ENCODE data around the gene DENR.

DENR gene

GRCh38 chr12:122724641-122725243 is 27.9 kb upstream of the DENR start:
- FAIRE-seq (peak; percentile 40), DNase-seq (ENCODE audit: insufficient read length, low spot score) (no peak)
- TF ChIP-seq PAX5 (IDR thresholded peaks at IDR 0.05; ENCODE audit: insufficient read depth, low read length, severe bottlenecking), result peak; percentile 89
- no peak for TF ChIP-seq POLR2AphosphoS5 (IDR thresholded peaks at IDR 0.05; ENCODE audit: low read depth, low read length)

GRCh38 chr12:122725452-122726079 is 27.1 kb upstream of the DENR start:
- peak; percentile 20 for FAIRE-seq

DNA sequence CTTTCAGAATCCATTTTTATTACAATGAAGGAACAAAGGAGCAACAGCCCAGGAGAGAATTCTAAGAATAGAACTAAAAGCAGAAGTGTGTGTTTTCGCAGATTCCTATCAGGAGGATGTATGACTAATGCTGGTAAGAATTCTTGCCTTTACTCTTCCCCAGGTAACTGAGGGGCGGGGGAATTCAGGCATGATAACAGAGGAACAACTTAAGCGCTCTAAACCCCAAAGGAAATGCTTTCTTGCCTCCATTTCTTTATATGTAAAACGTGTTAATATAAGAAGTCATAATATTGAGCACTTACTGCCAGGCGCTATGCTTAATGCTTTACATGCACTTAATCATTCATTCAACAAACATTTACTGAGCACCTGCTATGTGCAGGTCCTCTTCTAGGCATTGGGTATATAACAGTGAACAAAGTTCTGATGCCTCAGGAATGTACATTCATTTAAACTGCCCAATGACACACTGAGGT is 26.5 kb upstream of the DENR start:
- DNase-seq (ENCODE audit: insufficient read length, low spot score), result no peak
- peak; percentile 52 for FAIRE-seq
- TF ChIP-seq PAX5 (IDR thresholded peaks at IDR 0.05; ENCODE audit: insufficient read depth, low read length, severe bottlenecking), result no peak
- TF ChIP-seq SPI1 (IDR thresholded peaks at IDR 0.05; ENCODE audit: low read depth, low read length), result peak; percentile 96
- no peak for TF ChIP-seq TAF1 (IDR thresholded peaks at IDR 0.05; ENCODE audit: low read depth, low read length)

More at GRCh38 chr12:122725452-122726079, 27.1 kb upstream of the DENR start:
- TF ChIP-seq PAX5 (IDR thresholded peaks at IDR 0.05; ENCODE audit: insufficient read depth, low read length, severe bottlenecking) (no peak), POLR2AphosphoS5 (IDR thresholded peaks at IDR 0.05; ENCODE audit: low read depth, low read length) (no peak), POLR2A (IDR thresholded peaks at IDR 0.05; ENCODE audit: low read depth, low read length) (no peak), TAF1 (IDR thresholded peaks at IDR 0.05; ENCODE audit: low read depth, low read length) (no peak), POU2F2 (IDR thresholded peaks at IDR 0.05; ENCODE audit: low read depth, low read length) (no peak), SPI1 (IDR thresholded peaks at IDR 0.05; ENCODE audit: low read depth, low read length) (no peak)
- no peak for DNase-seq (ENCODE audit: insufficient read length, low spot score)

DNA sequence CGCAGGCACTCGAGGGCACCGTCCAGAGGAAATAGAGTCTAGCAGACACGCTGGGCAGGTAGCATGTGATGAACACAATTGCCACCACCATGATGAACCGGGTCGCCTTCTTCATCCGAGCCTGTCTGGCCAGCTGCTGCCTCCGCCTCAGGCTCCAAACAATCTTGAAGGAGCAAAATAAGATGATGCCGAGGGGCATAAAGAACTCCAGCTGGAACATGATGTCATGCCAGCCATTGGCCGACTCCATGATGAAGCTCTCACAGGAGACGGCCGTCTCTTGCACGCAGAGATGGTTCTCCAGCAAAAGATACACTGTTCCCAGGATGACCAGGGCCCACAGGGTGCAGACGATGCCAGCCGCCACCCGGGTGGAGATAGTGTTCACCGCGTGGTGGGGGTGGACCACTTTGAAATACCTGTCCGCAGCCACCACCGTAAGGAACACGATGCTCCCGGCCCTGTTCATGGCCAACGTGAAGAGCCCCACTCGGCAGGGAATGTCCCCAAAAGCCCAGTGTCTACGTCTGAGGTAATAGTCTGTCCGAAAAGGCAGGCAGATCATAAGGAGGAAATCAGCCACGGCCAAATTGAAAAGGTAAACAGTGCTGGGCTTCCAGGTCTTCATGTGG is 22.9 kb upstream of the DENR start:
- DNase-seq (ENCODE audit: insufficient read length, low spot score), result no peak
- TF ChIP-seq SPI1 (IDR thresholded peaks at IDR 0.05; ENCODE audit: low read depth, low read length) (no peak), POLR2AphosphoS5 (IDR thresholded peaks at IDR 0.05; ENCODE audit: low read depth, low read length) (no peak), TAF1 (IDR thresholded peaks at IDR 0.05; ENCODE audit: low read depth, low read length) (no peak), POLR2A (IDR thresholded peaks at IDR 0.05; ENCODE audit: low read depth, low read length) (no peak), PAX5 (IDR thresholded peaks at IDR 0.05; ENCODE audit: insufficient read depth, low read length, severe bottlenecking) (no peak), POU2F2 (IDR thresholded peaks at IDR 0.05; ENCODE audit: low read depth, low read length) (no peak)
- FAIRE-seq, result no peak

DNA sequence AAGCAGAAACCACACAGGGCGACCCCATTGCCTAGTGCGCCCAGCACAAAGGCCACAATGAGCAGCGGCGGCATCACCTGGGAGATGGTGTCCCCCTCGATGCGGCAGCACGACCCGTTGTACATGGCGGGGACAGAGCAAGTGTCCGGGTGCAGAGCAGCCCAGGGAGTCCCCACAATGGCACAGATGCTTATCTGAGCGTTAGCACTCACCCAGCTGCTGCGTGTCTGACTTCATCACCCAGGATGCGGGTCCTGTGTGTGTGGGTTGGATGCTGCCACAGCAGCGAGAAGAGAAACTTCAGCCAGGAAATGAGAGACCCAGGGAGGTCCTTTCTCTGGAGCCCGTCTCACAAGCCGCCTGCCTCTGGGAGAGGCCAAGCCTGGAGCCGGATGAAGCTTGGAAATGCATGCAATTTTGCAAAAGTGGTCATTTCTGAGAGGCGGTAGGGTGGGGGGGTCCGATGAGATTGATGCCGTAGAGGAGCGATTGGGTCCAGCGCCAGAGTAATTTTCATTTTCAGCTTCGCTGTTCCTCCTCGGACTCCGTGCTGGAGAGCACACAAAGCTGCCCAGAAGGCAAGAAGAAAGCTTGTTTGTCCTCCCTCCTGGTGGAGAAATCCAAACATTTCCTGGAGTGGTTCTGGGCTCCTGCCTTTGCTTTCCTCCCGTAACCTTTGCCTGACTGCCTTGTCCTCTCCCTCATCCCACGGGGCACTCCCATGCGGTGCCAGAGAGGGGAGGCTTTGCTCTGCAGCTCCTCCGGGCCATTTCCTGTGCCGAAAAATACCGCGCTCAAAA is 22.2 kb upstream of the DENR start, which contains the start of gene HCAR1:
TSS of gene HCAR1 (minus strand) at position 630 of the 800 bp plus-strand sequence. CDS start at position 125, 505 bp downstream.
- DNase-seq (ENCODE audit: insufficient read length, low spot score) (no peak), FAIRE-seq (peak; percentile 78)
- TF ChIP-seq POLR2A (IDR thresholded peaks at IDR 0.05; ENCODE audit: low read depth, low read length) (peak; percentile 46), SPI1 (IDR thresholded peaks at IDR 0.05; ENCODE audit: low read depth, low read length) (no peak)

DNA sequence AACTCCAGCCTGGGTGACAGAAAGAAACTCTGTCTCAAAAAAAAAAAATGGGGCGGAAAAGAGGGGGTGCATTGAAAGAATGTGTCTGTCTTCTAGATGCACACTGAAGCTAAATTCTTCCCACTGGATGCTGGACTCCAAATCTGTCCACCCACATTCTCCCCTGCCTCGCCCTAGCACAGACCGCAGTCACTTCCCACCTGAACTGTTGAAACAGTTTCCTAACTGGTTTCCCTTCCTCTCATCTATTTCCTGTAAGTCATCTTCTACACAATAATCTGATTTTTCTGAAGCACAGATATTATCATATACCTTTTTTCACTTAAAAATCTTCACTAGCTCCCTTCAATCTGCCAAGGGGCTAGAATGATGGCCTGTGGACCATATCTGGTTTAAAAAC is 20.5 kb upstream of the DENR start:
- TF ChIP-seq POLR2A (IDR thresholded peaks at IDR 0.05; ENCODE audit: low read depth, low read length) (no peak), PAX5 (IDR thresholded peaks at IDR 0.05; ENCODE audit: insufficient read depth, low read length, severe bottlenecking) (no peak), SPI1 (IDR thresholded peaks at IDR 0.05; ENCODE audit: low read depth, low read length) (peak; percentile 71), TAF1 (IDR thresholded peaks at IDR 0.05; ENCODE audit: low read depth, low read length) (no peak)
- DNase-seq (ENCODE audit: insufficient read length, low spot score), result no peak
- FAIRE-seq, result no peak

GRCh38 chr12:122732611-122733010 is 20.0 kb upstream of the DENR start:
- FAIRE-seq, result no peak
- TF ChIP-seq PAX5 (IDR thresholded peaks at IDR 0.05; ENCODE audit: insufficient read depth, low read length, severe bottlenecking), result no peak
- TF ChIP-seq SPI1 (IDR thresholded peaks at IDR 0.05; ENCODE audit: low read depth, low read length), result no peak
- TF ChIP-seq POLR2A (IDR thresholded peaks at IDR 0.05; ENCODE audit: low read depth, low read length), result no peak
- TF ChIP-seq POLR2AphosphoS5 (IDR thresholded peaks at IDR 0.05; ENCODE audit: low read depth, low read length), result no peak
- TF ChIP-seq TAF1 (IDR thresholded peaks at IDR 0.05; ENCODE audit: low read depth, low read length), result no peak
- no peak for TF ChIP-seq POU2F2 (IDR thresholded peaks at IDR 0.05; ENCODE audit: low read depth, low read length)

GRCh38 chr12:122738571-122738970 is 14.1 kb upstream of the DENR start:
- TF ChIP-seq SPI1 (IDR thresholded peaks at IDR 0.05; ENCODE audit: low read depth, low read length) (no peak), POLR2A (IDR thresholded peaks at IDR 0.05; ENCODE audit: low read depth, low read length) (no peak), PAX5 (IDR thresholded peaks at IDR 0.05; ENCODE audit: insufficient read depth, low read length, severe bottlenecking) (no peak), POLR2AphosphoS5 (IDR thresholded peaks at IDR 0.05; ENCODE audit: low read depth, low read length) (no peak), POU2F2 (IDR thresholded peaks at IDR 0.05; ENCODE audit: low read depth, low read length) (no peak), TAF1 (IDR thresholded peaks at IDR 0.05; ENCODE audit: low read depth, low read length) (no peak)
- no peak for DNase-seq (ENCODE audit: insufficient read length, low spot score)
- no peak for FAIRE-seq

More at GRCh38 chr12:122732611-122733010, 20.0 kb upstream of the DENR start:
- no peak for DNase-seq (ENCODE audit: insufficient read length, low spot score)

DNA sequence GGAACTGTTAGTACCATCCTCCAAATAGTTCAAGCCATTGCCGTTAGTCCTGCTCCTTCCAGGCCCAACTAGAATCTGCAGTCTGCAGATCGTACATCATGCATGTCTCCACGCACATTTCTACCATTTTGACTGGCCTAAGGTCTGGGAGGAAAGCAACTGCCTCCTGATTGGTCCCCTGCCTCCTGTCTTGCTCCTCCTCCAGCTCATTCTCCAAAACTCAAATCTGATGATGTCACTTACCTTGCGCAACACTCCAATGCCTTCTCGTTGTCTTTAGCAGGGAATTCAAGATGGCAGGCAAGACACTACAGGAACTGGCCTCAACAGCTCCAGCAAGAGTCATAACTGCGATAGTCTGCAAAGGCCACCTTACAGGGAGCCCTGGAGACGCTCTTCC is 12.3 kb upstream of the DENR start:
- no peak for TF ChIP-seq TAF1 (IDR thresholded peaks at IDR 0.05; ENCODE audit: low read depth, low read length)
- no peak for DNase-seq (ENCODE audit: insufficient read length, low spot score)
- FAIRE-seq, result no peak
